Stimulated activated CD8-positive, alpha-beta memory T cell treated with anti-CD3 and anti-CD28 coated beads, Interleukin-15, amount 100 ng/mL, for 1 hour (primary cell): ENCODE measurements around the gene ESPN.
A peak's percentile ranks its signal among the peaks of the same experiment; 100 is the strongest.
"Not testable (repeated sequence)": the region's sequence is repeated elsewhere in the genome, so short reads cannot be mapped to it uniquely, and the experiment has no call there.

Experiments used
- DNase-seq: peaks from one replicate; pipeline ENCODE4 v3.0.0-alpha.2; 2020; ENCODE audit warnings: low read depth

The ESPN gene

DNA sequence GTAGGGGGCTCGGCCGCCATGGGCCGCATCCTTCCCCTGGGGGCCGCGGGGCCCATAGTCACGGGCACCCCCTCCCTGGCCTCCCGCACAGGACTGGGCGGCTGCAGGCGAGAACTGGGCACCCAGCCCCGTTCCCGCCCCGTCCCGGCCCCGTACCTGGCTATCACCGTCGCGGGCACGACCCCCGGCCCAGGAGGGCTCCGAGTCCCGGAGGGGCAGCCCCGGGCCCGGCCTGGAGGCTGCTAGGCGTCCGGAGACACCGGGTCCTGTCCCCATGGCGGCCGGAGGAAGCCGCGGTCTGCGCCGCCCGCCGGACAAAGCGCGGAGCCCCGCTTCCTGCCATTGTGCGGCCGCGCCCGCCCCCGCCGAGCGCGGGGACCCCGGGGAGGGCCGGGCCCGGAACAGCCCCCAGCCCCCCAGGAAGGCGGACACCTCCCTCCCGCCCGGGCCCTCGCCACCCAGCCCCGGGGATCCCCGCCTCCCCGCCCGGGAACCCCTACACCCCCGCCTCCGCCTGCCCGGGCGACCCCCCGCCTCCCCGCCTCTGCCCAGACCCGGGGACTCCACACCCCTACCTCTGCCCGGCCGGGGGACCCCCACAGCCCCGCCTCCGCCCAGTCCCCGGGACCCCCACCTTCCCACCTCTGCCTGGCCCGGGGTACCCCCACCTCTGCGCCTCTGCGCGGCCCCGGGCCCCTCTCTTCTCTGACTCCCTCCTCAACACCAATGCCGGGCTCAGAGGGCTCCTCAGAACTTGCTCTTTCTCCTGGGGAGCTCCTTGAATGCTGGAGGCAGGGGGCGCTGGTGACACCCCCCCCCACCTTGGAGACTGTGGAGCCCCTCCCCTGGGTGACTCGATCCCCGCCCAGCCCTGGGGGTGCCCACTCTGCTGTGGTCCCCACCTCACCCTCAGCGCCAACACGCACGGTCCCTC, 60.9 kb downstream of the ESPN start:
- DNase-seq = no peak

DNA sequence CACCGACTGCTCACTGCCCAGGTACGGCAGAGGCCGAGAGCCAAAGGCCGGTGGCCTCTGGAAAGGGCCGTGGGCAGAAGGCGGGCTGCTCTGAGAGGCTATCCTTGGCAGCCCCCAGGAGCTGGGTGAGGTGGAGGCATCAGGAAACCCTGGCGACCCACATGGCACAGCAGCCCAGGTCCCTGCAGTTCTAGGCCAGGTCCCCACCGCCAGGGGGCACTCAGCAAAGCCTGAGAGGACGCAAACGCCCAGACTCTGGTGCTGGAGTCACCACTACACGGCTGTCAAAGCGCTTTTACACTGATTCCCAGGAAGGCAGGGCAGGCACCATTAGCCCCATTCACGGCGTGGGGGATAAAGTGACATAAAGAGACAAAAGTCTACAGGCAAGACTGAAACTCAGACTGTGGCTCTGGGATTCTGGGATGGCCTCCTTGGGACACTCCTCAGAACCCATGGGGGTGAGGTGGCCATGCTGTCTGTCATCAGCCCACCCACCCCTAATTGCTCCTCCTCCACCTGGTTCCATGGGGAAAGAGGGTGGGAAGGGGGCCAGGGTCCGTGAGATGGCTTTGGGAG, 61.9 kb downstream of the ESPN start:
- peak; percentile 81 for DNase-seq

DNA sequence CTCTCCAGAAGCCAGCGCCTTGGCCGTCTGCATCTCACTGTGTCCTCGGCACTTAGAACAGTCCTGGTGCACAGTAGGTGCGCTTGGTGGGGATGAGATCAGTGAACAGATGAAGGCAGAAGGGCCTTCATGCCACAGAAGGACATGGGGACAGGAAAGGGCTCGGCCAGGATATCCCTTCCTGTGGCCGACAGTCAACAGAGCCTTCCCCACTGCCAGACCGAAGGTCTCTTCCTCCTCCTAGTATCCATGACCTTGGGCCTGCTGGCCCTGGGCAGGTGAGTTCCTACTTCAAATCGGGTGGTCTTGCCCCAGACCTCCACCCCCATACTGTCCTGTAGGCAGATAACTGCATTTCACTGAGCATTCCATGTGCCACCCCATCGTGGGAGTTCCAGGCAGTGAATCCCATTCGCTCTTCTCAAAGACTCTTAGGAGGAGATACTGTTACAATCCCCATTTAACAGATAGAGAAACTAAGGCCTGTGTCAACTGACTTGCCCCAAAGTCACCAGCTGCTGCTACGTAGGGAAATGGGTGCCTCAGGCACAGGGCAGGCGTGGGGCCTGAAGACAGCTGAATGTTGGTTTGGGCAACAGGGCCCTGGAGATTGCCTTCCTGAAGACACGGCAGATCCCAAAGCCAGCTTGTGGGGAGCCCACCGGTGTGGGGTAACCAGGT, 63.4 kb downstream of the ESPN start:
- DNase-seq = no peak

DNA sequence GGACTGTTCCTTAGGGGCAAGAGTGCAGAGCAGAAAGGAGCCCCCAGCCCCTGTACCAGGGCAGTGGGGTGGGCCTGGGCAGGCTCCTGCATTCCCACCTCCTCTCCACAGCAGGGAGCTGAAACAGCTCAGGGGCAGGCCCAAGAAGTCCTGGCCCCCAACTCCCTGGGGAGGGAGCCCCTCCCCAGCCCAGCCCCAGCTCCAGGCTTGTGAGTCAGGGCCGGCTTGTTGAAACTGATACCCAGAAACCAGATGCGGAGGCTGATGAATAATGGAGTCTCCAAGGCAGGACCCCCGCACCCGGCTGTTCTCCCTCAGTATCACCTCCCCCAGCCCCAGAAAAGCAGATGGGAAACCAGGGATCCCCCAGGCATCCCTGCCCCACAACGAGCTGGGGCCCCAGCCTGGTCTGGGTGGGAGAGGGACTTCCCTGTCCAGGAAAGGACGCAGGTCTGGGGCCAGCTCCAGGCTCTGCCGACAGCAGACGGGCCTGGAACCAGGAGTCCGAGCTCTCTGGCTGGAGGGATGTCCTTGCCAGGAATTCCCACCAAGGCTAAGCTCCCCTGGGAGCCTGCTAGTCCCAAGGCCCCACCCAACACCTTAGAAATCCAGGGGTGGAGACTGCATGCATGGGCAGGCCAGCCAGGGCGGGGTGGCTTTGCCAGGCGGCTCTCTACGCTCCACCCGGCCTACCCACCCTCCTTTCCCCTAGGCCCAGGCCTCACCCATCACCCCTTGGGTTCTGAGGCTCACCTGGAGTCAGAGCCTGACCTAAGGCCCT, 64.2 kb downstream of the ESPN start:
- no peak for DNase-seq

DNA sequence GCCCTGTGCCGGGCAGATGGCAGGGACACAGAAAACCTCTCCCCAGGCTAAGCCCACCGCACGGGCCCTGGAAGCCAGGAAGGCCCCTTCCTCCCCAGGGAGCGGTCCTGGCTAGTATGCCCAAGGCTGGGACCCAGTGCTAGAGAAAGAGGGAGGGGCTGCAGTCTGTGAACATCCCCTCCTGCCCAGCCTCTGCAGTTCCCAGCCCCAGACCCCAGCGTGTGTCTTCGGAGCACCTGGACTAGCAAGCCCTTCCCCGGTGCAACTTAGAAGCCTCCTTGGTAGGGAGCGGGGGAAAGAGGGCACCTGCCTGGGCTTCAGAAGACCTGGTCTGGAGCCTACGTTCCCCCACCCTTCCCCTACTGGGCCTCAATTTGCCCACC, 64.8 kb downstream of the ESPN start:
- no peak for DNase-seq

DNA sequence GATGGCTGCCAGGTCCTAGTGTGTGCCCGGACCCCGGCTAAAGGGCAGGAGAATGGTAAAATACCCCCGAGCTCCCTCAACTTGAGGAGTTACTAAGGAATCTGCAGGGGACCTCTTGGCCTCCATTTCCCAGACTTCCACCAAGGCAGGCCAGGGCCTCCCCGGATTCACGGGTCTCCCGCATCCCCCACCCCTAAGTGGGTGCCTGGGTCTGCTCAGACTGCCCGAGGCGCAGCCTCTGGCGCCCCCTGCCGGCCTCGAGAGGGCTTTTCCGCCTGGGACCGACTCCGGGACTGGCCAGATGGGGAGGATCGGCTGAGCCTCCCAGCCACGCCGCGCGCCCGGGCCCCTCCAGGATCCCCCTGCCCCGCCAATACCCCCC, 65.2 kb downstream of the ESPN start:
- DNase-seq = peak; percentile 53

DNA sequence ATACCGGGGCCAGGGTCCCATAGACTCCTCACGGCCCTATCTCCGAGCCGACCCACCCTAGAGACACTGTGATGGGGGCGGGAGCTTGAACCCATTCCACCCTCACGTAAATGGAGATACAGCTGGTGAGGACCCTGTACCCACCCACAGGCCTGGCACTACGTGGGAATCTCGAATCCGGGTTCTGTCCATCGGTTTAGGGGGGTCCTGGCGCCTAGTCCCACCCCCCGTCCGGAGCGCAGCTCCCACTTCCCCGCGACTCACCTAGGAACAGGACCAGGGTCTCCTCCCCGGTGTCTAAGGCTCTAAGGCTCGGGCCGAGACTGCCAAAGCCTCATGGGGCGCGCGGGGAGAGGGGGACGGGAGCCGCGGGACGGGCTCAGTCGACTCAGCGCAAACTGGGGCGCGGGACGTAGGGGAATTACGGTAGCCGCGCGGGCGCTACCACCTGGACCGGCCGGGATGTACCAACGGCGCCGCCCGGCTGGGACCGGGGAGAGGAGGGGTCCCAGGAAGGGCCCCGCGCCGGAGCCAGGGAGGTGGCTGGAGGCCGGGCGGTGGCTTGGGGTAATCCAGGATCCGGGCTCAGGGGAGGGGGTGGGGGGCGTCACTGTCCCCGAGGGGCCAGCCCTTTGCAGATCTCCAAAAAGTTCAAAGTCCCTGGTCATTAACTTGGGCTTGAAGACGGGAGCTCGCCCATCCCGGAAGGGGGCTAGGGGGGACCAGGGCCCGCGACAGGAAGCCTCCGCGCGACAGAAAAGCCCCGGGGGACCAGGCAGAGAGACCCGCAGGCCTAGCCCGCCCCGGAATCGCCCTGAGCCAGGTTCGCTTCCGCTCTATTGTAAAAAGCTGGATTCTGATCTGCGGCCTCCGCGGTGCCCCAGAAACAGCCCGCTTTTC, 65.9 kb downstream of the ESPN start:
- DNase-seq = no peak

DNA sequence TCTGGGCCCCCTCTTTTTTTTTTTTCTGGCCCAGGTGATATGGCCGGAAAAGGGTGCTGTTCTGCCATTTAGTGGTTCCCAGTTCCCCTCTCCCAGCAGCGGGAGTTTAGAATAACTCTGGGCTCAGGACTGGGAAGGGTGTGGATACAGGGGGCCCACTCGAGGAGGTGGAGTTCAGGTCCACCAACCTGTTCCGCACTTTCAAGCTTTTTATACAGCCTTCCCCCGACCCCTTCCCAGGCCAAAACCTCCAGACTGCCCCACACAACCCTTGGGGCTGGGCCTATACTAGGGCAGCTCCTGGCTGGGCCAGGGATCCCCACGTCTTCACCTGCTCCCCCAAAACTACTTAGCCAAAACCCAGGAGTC, 66.5 kb downstream of the ESPN start:
- no peak for DNase-seq

DNA sequence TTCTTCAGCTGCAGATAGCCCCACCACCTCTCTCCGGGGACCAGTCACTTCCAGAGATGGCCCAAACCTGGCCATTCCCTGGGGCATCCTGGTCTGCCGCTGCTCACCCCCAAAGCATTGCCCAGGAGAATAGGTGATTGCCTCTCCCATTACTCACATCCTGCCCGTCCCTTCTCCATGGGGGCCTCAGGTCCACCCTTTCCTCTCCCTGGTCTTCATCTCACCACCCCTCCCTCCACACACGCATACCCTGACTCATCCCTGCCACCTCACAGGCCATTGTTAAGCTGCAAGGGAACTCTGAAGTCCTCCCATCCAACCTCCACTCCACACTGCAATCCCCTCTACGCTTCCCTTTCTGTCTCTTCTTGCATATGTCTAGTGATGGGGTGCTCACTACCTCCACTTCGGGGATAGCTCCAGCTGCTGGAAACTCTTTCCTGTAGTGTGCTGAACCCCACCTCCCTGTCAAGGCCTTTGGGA, 66.9 kb downstream of the ESPN start, which contains the start of gene PLEKHG5:
Gene PLEKHG5 (minus strand): TSS at position 188 of the 483 bp plus-strand sequence. CDS start 14,096 bp downstream, outside the sequence.
- DNase-seq = no peak

DNA sequence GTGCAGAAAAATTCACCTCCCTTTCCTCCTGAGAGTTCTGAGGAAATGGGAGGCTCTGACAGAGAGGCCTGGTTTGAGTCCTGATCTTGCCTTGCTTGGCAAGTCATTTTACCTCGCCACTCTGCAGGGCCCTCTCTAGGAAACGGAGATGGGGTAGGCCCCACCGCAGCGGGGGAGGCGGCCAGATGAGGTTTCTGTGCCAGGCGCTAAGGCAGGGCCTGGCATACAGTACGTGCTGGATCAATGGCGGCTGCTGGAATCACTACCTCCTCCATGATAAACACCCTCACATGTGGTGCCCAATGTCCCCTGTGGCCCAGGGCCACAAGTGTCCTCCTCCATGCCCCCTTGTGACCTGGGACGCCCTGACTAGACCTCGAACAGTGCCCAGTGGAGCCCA, 67.4 kb downstream of the ESPN start:
- no peak for DNase-seq

DNA sequence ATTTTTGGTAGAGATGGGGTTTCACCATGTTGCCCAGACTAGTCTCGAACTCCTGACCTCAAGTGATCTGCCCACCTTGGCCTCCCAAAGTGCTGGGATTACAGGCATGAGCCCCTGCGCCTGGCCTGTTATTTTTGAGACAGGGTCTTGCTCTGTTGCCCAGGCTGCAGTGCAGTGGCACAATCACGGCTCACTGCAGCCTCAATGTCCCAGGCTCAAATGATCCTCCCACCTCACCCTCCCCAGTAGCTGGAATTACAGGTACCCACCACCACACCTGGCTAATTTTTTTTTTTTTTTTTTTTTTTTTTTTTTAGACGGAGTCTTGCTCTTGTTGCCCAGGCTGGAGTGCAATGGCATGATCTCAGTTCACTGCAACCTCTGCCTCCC, 69.3 kb downstream of the ESPN start:
- DNase-seq = not testable (repeated sequence)

DNA sequence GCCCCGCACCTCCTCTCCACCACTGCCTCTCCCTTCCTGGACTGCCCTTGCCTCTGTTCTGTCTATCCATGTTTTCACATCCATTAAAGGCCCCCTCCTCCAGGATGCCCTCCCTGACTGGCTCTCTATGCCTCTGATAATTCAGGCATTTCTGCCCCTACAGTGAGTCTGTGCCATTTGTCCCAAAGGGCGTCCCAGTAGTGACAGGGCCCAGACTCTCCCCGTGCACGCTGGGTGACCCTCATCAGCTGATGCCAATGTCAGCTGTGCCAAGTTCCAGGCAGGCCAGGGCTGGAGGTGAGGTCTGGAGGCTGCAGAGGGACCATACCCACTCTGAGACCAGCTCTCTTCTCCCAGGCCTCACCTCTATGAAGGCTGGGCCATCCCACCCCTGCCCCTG, 70.1 kb downstream of the ESPN start:
- no peak for DNase-seq

DNA sequence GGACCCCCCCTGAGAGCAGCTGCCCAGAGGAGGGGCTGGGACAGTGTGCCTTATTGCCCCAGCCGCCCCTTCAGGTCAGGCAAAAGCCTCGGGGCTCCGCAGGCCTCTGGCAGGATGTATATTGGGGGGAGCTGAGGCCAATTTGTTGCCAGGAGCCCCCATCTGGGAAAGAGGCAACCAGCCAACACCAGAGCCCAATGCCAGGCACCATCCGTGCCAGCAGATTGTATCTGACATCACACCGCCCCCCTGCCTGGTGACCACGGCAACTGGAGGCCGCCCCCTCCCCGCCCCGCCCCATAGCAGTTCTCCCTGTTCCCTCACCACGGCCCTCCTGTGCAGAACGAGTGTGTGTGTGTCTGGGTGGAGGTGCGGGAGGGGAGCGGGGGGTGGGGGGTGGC, 70.5 kb downstream of the ESPN start:
- DNase-seq = no peak

DNA sequence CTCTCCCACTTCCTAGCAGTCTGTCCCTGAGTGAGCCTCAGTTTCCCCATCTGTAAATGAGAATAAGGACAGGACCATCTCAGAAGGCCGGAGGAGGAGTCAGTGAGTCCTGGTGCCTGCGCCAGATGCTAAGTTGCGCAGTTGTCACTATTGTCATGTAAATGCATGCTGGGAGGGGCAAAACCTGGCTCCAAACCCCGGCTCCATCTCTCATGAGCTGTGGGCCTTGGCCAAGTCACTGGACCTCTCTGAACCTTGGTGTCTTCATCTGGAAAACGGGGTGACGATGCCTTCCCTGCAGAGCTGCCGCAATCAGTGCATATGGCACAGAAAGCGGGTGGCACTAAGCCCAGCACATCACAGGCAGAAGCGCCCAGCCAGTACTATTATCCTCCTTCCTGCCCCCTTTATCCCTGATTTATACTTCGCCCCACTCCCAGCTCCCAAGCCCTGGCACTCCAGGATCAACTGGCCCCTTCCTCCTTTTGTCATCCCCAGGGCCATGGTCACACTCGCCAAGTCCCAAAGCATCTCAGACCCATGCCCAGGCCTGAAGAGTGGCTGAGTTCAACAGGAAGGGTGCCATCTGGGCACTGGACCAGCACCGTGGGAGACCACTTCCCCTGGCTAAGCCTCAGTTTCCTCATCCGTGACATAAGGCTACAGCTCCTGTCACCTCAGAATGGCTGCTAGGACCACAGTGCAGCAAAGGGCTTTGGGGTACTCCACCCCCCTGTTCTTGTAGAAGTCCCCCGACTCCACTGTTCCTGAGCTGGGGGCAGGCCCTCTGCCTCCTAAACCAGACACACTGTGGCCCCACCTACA, 71.2 kb downstream of the ESPN start:
- DNase-seq = no peak

DNA sequence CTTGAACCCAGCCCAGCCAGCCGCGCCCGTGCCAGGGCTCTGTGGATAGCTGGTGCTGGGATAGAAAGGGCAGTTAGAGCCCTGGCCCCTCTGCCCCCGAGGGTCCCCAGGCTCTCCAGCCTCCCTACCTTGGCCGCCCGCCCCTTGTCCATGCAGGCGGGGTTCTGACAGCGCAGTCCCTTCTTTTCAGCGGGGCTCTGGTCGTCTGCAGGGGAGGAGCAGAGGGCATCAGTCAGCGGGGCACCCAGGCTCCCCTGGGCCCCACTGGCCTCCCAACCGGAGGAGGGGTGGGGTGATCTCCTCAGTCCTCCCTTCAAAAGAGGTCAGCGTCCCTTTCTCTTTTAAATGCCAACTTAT, 71.8 kb downstream of the ESPN start:
- DNase-seq = no peak

DNA sequence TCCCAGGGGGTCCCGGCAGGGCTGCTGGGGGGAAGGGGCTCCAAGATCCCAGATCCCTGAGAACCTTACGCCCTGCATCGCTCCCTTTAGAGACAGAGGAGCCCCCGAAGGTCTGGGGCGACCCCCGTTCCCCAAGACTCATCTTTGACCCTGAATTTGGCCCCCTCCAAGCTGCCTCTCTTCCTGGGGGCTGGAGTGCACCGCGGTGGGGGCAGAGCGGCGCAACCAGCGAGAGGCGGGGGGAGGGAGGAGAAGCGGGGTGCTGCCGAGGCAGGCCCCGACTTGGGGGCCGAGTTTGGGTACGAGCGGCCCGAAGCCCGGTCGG, 72.3 kb downstream of the ESPN start:
- DNase-seq = no peak

DNA sequence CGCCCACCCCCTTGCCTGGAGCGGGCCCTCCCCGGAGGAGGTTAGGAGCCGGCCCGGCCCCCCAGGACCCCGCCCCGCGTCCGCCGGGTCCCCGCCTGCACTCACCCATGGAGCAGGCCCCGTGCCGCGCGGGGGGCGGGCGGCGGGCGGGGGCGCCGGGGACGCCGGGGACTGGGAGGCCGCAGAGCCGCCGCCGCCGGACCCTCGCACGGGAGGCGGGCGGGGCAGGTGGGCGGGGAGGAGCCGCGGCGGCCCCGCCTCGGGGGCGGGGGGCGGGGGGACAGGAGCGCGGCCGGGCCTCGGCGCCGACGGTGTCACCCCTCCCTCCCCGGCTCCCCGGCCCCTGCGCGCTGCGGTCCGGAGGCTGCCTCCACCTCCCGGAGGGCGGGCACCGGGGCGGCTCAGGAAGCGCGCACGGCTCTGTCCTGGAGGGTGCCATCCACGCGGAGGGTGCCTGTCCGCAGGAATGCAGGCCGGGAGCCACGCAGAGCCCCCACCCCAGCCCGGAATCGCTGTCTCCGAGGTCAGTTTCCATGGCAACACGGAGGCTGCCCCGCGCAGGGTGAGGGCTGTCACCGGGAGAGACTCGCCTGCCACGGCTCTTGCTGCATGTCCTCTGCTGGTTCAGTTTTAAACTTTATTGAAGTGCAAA, 72.8 kb downstream of the ESPN start:
- no peak for DNase-seq

DNA sequence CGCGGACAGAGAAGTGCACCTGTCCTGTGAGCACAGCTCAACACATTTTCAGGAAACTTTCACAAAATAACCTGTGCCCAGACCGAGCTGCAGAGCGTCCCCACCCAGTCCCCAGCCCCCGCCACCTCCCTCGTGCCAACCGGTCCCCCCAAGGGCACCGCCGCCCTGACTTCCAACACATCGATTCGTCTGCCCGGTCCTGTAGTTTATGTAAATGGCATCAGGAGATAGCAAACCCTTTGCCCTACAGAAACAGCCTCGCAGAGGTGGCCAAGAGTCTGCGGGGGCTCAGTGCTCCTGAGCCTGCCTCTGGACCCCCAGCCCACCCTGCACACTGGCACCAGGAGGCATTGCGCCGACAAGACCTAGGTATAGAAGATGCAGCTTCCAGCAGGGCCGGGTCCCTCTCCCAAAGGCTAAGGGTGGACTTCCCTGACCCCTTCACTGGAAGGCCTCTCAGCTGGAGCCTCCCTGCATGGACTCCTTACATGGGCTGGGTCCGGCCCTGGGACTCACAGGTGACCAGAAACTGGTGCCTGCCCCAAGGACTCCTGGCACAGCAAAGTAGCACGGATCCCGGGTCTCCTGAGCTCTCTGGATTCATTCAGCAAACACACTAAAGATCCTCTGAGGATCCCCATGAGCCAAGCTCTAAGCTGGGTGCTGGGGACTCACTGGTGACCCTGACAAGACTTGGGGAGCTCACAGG, 73.4 kb downstream of the ESPN start:
- no peak for DNase-seq

DNA sequence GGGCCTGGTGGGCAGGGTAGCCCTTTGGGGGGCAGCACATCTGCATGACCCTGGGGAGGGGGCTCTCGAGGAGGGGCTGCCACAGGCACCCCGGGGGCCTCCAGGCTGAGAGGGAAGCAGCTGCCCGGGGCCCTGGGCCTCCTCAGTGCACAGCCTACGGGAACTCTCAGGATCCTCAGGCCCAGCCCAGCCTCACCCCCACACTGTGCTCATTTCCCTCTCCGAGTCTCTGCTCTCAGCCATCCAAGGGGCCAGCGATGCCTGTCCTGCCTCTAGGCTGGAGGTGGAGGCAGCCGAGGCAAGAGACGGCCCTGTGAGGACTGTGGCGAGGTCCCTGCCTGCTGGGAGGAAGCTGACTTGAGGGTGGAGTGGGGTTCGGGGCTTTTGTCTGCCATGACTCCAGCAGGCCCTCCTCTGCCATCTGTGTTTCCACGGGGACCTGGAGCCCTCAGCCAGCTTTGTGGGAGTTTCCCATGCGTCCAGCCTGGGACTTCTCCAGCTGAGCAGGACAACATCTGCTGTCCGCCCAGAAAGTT, 74.1 kb downstream of the ESPN start:
- DNase-seq = no peak
